Stimulated activated CD4-positive, alpha-beta T cell treated with anti-CD3 and anti-CD28 coated beads, Interleukin-1b, Interleukin-23, amount 100 ng/mL, for 24 hours (primary cell): ENCODE measurements around the gene GNAI3.
A peak's percentile ranks its signal among the peaks of the same experiment; 100 is the strongest.

ENCODE experiments used
- DNase-seq, 4 experiments: peaks; one replicate each; pipeline ENCODE4 v3.0.0-alpha.2; 2020; ENCODE audit warnings: low read depth in 4 of 4, low spot score in 1 of 4

GNAI3 gene

GRCh38 chr1:109543988-109544735 is 4.3 kb upstream of the GNAI3 start:
- no peak for DNase-seq

GRCh38 chr1:109546311-109547109 is 1.9 kb upstream of the GNAI3 start:
- peak; percentile 81 to 90 (median 85) for DNase-seq

- DNase-seq: peak in 1 of 4 experiments; percentile 5
Measured at GRCh38 chr1:109547463-109548320, 723 bp upstream of the GNAI3 start.

GRCh38 chr1:109556563-109556962 is 8.1 kb downstream of the GNAI3 start:
- no peak for DNase-seq

- DNase-seq: no peak
Measured at GRCh38 chr1:109557520-109557919, 9.1 kb downstream of the GNAI3 start.

- DNase-seq: no peak
Measured at GRCh38 chr1:109559995-109560394, 11.6 kb downstream of the GNAI3 start.

GRCh38 chr1:109564194-109564878 is 15.9 kb downstream of the GNAI3 start:
- no peak for DNase-seq

GRCh38 chr1:109565241-109565640 is 16.8 kb downstream of the GNAI3 start:
- no peak for DNase-seq

- no peak for DNase-seq
Measured at GRCh38 chr1:109566982-109567381, 18.6 kb downstream of the GNAI3 start.

- DNase-seq: no peak
Measured at GRCh38 chr1:109567877-109568672, 19.7 kb downstream of the GNAI3 start.

- DNase-seq: no peak
Measured at GRCh38 chr1:109569323-109569722, 20.9 kb downstream of the GNAI3 start.

- no peak for DNase-seq
Measured at GRCh38 chr1:109570414-109570813, 22.0 kb downstream of the GNAI3 start.

GRCh38 chr1:109573785-109574184 is 25.4 kb downstream of the GNAI3 start:
- no peak for DNase-seq

GRCh38 chr1:109578947-109579443 is 30.6 kb downstream of the GNAI3 start:
- no peak for DNase-seq

GRCh38 chr1:109579491-109579890 is 31.1 kb downstream of the GNAI3 start:
- DNase-seq: no peak

GRCh38 chr1:109582021-109582420 is 33.6 kb downstream of the GNAI3 start:
- no peak for DNase-seq

GRCh38 chr1:109584766-109585165 is 36.4 kb downstream of the GNAI3 start:
- no peak for DNase-seq

GRCh38 chr1:109586055-109586454 is 37.6 kb downstream of the GNAI3 start:
- no peak for DNase-seq

- no peak for DNase-seq
Measured at GRCh38 chr1:109589177-109589576, 40.8 kb downstream of the GNAI3 start.

GRCh38 chr1:109589679-109590078 is 41.3 kb downstream of the GNAI3 start:
- no peak for DNase-seq
